Measurements from ENCODE around the gene TGFA. TPM values are rescaled to one million over a fixed set of nuclear protein-coding genes. Genes with fewer than 3 reads are reported as not detected.

The TGFA gene
- total RNA-seq, 1 donor from 2014 or later: 0.31 TPM

DNA sequence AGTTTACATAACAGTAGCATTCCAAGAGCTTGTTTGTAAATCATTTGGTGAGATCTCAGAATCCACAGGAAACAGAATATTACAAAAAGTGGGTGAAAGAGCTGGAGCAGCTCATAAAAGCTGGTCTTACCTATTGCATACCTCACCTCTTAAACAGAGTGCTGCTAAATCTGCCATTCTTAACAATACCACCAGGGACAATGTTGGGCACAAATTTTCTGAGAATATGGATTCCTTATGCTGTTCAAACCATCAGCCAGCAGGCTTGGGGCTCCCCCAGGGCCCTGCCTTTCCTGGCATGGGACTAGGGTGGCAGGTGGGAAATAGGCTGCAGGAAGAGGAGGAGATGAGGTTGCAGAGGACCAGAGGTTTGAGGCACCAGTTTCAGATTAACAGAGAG, 55.6 kb downstream of the TGFA start:
- intact Hi-C loops (cut with micrococcal nuclease): loop anchor here (10.0 kb wide), 1 partner anchor 153 kb away; no protein-coding TSS in a partner anchor
- Mint-ChIP-seq H3K36me3 (ENCODE audit: low read depth) (no peaks in the 10 kb centered on the region), H3K27me3 (peaks cover 18% of the 10 kb centered on the region), H3K27ac (no peak overlapping the region), H3K4me3 (no peak overlapping the region), H3K4me1 (no peaks in the 10 kb centered on the region), H3K9me3 (no peaks in the 10 kb centered on the region)
- TF ChIP-seq, protein P1, sequence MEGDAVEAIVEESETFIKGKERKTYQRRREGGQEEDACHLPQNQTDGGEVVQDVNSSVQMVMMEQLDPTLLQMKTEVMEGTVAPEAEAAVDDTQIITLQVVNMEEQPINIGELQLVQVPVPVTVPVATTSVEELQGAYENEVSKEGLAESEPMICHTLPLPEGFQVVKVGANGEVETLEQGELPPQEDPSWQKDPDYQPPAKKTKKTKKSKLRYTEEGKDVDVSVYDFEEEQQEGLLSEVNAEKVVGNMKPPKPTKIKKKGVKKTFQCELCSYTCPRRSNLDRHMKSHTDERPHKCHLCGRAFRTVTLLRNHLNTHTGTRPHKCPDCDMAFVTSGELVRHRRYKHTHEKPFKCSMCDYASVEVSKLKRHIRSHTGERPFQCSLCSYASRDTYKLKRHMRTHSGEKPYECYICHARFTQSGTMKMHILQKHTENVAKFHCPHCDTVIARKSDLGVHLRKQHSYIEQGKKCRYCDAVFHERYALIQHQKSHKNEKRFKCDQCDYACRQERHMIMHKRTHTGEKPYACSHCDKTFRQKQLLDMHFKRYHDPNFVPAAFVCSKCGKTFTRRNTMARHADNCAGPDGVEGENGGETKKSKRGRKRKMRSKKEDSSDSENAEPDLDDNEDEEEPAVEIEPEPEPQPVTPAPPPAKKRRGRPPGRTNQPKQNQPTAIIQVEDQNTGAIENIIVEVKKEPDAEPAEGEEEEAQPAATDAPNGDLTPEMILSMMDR (IDR thresholded peaks at IDR 0.05): no peak
- ChIA-PET POLR2A (no interaction called here), CTCF (interaction anchor here (1.2 kb wide), 1 partner anchor 38 kb away, joined by 3 read pairs; no protein-coding TSS in a partner anchor)
- DNase-seq (no peak), ATAC-seq (ENCODE audit: low read depth) (no peak)

DNA sequence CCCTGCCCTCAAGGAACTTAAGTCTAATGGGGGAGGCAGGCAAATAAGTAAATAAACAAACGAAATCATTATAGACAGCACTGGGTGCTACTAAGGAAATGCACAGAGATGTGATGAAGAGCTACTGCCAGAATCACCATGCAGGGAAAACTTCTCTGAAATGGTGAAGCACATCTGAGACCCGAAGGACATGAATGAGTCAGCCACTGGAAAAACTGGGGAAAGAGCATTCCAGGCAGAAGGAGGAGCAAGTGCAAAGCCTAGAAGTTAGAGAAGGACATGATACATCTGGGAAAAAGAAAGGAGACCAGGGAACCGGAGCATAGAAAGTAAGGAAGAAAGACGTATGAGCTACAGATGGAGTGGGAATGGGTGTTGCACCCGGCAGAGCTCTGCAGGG, 56.8 kb downstream of the TGFA start:
- TF ChIP-seq, protein P1 (IDR thresholded peaks at IDR 0.05): no peak
- Mint-ChIP-seq H3K27ac (no peak overlapping the region), H3K4me1 (no peaks in the 10 kb centered on the region), H3K27me3 (peaks cover 13% of the 10 kb centered on the region), H3K4me3 (no peak overlapping the region), H3K9me3 (no peaks in the 10 kb centered on the region), H3K36me3 (ENCODE audit: low read depth) (no peaks in the 10 kb centered on the region)
- no peak for ATAC-seq (ENCODE audit: low read depth)
- ChIA-PET POLR2A (no interaction called here), CTCF (interaction anchor here (1.3 kb wide), 1 partner anchor 21 kb away, joined by 3 read pairs; no protein-coding TSS in a partner anchor)
- intact Hi-C loops (cut with micrococcal nuclease): loop anchor here (10.0 kb wide), 1 partner anchor 152 kb away; no protein-coding TSS in a partner anchor
- DNase-seq: no peak

DNA sequence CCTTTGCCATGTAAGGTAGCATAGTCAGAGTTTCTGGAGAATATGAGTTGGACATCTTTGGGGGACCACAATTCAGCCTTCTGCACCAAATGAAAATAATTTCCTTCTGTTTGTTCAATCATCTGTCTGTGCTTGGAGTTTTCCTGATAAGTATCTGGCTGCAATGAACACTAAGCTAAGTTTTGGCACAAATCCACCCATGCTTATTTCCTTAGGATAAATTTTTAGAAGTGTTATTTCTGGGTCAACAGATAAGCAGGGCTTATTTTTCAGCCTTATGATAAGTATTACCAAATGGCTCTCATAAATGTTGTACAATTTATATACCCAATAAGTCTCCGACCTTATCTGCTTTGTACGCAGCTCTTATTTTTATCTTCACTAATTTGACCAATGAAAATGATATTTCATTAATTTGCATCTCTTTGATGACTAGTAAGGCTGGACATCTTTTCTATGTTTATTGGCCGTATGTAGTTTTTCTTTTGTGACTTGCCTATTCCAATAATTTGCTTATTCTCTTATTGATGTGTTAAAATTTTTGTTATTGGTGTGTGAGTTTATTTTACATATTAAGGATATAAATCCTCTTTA, 59.2 kb downstream of the TGFA start:
- TF ChIP-seq, protein P1 (IDR thresholded peaks at IDR 0.05): no peak
- no peaks in the 10 kb centered on the region for H3K4me1 Mint-ChIP-seq
- H3K9me3 Mint-ChIP-seq: no peaks in the 10 kb centered on the region
- DNase-seq (no peak), ATAC-seq (ENCODE audit: low read depth) (no peak)
- ChIA-PET POLR2A (interaction anchor here (0.6 kb wide), 1 partner anchor 196 kb away, joined by 3 read pairs; no protein-coding TSS in a partner anchor), CTCF (no interaction called here)
- peaks cover 9% of the 10 kb centered on the region for H3K27me3 Mint-ChIP-seq
- no peak overlapping the region for H3K27ac Mint-ChIP-seq
- no peak overlapping the region for H3K4me3 Mint-ChIP-seq
- intact Hi-C loops (cut with micrococcal nuclease): loop anchor here (10.0 kb wide), 1 partner anchor 150 kb away; no protein-coding TSS in a partner anchor
- no peaks in the 10 kb centered on the region for H3K36me3 Mint-ChIP-seq (ENCODE audit: low read depth)

DNA sequence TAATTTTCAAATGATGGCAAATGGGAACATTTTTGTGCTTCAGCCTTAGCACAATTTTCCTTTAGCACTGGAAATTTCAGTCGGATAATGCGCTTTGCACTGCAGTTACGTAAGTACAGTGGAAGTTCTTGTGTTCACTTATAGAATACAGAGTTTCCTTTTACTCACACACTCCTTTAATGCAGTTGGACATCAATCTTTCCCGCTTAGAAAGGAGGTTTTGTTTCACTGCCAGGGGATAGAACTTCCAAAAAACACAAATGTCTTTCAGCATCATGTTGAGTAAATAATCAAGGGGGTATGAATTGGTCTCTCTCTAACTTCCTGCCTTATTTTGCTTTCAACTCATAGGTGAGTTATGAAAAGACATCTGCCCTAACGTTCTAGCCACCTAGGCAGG, 63.2 kb downstream of the TGFA start:
- no peaks in the 10 kb centered on the region for H3K36me3 Mint-ChIP-seq (ENCODE audit: low read depth)
- ChIA-PET CTCF (no interaction called here), POLR2A (no interaction called here)
- DNase-seq: no peak
- H3K27me3 Mint-ChIP-seq: peaks cover 2% of the 10 kb centered on the region
- no peak overlapping the region for H3K27ac Mint-ChIP-seq
- H3K4me1 Mint-ChIP-seq: no peaks in the 10 kb centered on the region
- intact Hi-C loops (cut with micrococcal nuclease): loop anchor here (10.0 kb wide), 1 partner anchor 146 kb away; no protein-coding TSS in a partner anchor
- no peak for ATAC-seq (ENCODE audit: low read depth)
- TF ChIP-seq, protein P1 (IDR thresholded peaks at IDR 0.05): no peak
- H3K4me3 Mint-ChIP-seq: no peak overlapping the region
- H3K9me3 Mint-ChIP-seq: no peaks in the 10 kb centered on the region

DNA sequence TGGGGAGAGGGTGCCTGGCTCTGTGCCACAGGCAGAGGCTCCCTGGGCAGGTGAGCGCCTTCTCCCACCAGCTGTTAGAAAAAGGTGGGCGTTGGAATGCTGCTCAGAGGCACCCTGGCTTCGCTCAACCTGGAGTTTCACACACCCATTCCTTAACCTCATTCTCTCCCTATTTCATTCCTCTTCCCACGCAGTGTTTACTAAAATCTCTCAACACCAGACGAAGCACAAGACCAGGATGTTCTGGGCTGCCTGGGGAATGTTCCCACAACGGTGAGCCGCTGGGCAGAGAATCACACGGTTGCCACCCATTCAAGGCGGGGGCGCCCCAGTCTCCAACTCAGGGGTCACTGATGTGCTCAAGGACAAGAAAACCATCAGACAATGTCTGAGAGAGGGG, 64.5 kb downstream of the TGFA start:
- TF ChIP-seq, protein P1 (IDR thresholded peaks at IDR 0.05): no peak
- ChIA-PET CTCF (no interaction called here), POLR2A (no interaction called here)
- Mint-ChIP-seq H3K36me3 (ENCODE audit: low read depth) (no peaks in the 10 kb centered on the region), H3K4me3 (no peak overlapping the region), H3K9me3 (no peaks in the 10 kb centered on the region), H3K27me3 (peaks cover 2% of the 10 kb centered on the region), H3K4me1 (no peaks in the 10 kb centered on the region), H3K27ac (no peak overlapping the region)
- intact Hi-C loops (cut with micrococcal nuclease): no loop called here
- DNase-seq: no peak
- no peak for ATAC-seq (ENCODE audit: low read depth)

All from activated B cell treated with CpG ODN at 0.5 μM for 24 hours (primary cell).